ES-I3 (cell line): ENCODE measurements around the gene VCP.
"Not testable (repeated sequence)": the region's sequence is repeated elsewhere in the genome, so short reads cannot be mapped to it uniquely, and the experiment has no call there.

Experiments
- H3K36me3 ChIP-seq: 2 replicates; pipeline ENCODE4 v1.6.1; 2013; ENCODE audit warnings: mild to moderate bottlenecking, low read length, control low read depth, moderate library complexity; ENCODE audit not compliant: insufficient read depth
- H3K4me1 ChIP-seq: 2 replicates; pipeline ENCODE4 v1.6.1; 2013; ENCODE audit warnings: mild to moderate bottlenecking, control low read depth, low read length; ENCODE audit not compliant: insufficient read depth
- H3K9ac ChIP-seq: 2 replicates; pipeline ENCODE4 v1.6.1; 2013; ENCODE audit warnings: low read depth, mild to moderate bottlenecking, low read length, moderate library complexity
- H3K9me3 ChIP-seq: 2 replicates; pipeline ENCODE4 v1.6.1; 2013; ENCODE audit warnings: mild to moderate bottlenecking, low read length, moderate library complexity; ENCODE audit not compliant: control insufficient read depth, insufficient read depth

VCP gene

DNA sequence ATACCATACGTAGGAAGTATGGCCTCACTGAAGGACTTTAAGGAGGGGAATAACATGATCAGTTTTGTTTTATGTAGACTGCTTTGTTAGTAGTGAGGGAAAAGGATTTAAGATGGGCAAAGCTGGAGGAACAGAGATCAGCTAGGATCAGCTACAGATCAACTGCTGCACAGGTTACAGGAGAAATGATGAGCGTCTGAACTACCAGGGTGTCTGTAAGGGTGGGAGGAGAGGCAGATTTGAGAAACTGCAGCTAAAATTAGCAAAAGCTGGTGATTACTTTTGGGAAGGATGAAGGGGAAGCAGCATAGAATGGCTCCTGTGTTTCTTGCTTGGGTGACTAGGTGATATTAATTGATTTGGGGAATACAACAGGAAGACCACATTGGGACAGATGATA is 39.3 kb downstream of the VCP start:
- Histone ChIP-seq H3K9ac (no peak overlapping the region), H3K36me3 (peaks cover 9% of the 10 kb centered on the region), H3K9me3 (peaks cover 22% of the 10 kb centered on the region), H3K4me1 (no peaks in the 10 kb centered on the region)

DNA sequence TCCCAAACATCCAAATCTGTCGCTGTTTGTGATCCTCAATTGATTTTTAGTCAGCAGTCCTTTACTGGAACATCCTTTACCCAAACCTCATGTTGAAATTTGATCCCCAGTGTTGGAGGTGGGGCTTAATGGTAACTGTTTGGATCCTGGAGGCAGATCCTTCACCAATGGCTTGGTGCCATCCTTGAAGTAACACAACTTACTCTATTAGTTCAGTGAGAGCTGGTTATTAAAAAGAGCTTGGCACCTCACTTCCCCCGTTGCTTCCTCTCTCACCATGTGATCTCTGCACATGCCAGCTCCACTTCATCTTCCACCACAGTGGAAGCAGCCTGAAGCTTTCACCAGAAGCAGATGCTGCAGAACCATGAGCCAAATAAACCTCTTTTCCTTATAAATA is 42.6 kb downstream of the VCP start:
- Histone ChIP-seq H3K36me3 (peaks cover 7% of the 10 kb centered on the region), H3K9ac (no peak overlapping the region), H3K9me3 (peaks cover 22% of the 10 kb centered on the region), H3K4me1 (peaks cover 8% of the 10 kb centered on the region)

DNA sequence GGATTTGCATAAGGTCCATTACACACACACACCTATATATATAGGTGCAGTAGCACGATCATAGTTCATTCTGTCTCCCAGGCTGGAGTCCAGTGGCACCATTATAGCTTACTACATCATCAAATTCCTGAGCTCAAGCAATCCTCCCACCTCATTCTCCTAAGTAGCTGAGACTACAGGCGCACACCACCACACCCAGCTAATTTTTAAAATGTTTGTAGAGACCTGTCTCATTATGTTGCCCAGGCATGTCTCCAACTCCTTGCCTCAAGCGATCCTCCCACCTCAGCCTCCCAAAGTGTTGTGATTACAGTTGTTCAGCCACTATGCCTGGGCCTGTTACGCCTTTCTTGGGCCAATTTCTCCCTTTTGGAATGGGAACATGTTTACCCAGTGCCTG is 43.2 kb downstream of the VCP start:
- Histone ChIP-seq H3K9me3 (peaks cover 22% of the 10 kb centered on the region), H3K9ac (no peak overlapping the region), H3K4me1 (peaks cover 8% of the 10 kb centered on the region), H3K36me3 (peaks cover 7% of the 10 kb centered on the region)

DNA sequence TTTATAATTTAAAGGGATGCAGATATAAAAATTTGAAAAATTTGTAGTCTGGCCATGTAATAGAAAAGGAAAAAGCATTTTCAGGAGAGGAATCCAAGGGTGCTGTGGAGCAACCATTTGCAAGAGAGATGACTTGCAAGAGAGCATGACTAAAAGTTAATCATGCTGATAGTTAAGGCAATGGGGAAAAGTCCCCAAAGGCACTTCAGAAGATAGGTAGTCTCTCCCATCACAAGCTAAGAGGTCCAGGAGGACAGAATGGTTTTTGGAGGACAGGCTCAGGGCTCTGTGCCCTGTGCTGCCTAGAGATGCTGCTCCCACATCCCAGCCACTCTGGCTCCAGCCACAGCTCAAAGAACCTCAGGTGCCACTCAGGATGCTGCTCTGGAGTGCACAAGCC is 44.1 kb downstream of the VCP start:
- no peak overlapping the region for H3K9ac ChIP-seq
- H3K4me1 ChIP-seq: peaks cover 8% of the 10 kb centered on the region
- H3K36me3 ChIP-seq: peaks cover 7% of the 10 kb centered on the region
- peaks cover 22% of the 10 kb centered on the region for H3K9me3 ChIP-seq

DNA sequence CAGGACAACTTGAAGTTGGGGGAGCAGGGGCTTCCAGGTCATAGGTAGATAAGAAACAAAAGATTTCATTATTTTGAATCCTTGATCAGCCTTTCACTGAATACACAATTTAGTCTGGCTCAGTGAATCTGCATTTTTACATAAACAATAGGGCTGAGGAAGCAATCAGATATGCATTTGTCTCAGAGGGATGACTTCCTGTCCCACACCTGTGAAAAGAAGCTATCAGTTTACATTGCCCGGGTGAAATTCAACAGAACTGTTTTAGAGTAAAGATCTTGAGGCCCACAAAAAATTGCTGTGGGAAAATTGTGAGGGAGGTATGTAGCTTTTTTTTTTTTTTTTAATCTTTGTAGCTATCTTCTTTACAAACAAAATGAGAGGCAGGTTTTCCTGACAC is 44.6 kb downstream of the VCP start:
- Histone ChIP-seq H3K9ac (no peak overlapping the region), H3K9me3 (peaks cover 22% of the 10 kb centered on the region), H3K4me1 (peaks cover 8% of the 10 kb centered on the region), H3K36me3 (peaks cover 7% of the 10 kb centered on the region)

DNA sequence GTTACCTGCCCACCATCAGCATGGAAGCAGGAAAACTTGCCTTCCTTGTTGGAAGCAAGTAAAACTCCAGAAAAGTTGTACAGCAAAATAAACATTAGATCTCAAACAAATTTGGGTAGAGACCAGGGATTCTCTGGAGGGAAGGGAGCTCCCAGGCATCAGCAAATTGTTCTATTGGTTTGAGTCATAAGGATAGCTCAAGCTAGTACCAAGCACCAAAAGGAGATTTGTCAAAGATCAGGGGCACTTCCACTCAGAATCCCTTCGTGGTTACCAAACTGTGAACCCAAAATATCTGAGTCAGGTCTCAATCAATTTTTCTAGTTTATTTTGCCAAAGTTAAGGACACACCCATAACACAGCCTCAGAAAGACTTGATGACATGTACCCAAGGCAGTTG is 45.1 kb downstream of the VCP start:
- peaks cover 7% of the 10 kb centered on the region for H3K36me3 ChIP-seq
- H3K9me3 ChIP-seq: peaks cover 22% of the 10 kb centered on the region
- H3K4me1 ChIP-seq: peaks cover 8% of the 10 kb centered on the region
- no peak overlapping the region for H3K9ac ChIP-seq

DNA sequence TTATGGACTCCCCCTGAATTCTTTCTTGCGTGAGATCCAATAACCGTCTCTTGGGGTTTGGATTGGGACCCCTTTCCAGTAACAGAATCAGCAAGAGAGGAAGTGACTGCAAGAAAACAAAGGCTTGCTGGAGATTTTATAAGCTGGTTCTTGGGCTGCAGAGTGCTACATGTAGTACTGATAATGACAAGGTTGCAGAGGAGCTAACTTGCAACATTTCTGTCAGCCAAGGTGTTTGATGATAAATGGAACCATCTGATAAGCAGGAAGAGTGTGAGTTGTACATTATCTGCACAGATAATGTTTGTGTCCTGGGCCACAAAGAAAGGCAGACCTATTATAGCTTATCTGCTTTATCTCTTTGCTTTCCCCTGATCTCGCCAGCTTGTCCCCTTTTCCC is 45.8 kb downstream of the VCP start:
- Histone ChIP-seq H3K9me3 (peaks cover 21% of the 10 kb centered on the region), H3K9ac (no peak overlapping the region), H3K4me1 (peaks cover 8% of the 10 kb centered on the region), H3K36me3 (peaks cover 7% of the 10 kb centered on the region)

DNA sequence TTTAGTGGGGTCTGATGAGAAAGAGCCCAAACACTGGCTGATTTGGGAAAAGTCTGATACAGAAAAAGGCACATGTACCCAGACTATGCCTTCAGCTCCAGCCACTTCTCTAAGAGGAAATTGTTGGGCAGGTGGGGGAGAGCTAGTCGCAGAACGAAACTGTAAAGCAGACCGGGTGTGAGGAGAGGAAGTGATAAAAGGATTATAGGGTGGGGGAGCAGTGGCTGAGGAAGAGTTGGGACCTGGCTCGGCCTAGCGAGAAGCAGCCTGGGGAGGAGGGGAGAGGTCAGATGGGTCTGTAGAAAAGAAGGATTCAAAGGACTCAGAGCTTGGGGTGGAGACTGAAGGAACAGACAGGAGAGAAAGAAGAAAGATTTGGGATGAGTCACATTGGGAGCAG is 49.0 kb downstream of the VCP start:
- H3K9ac ChIP-seq, H3K4me1 ChIP-seq, H3K36me3 ChIP-seq, H3K9me3 ChIP-seq: not testable (repeated sequence)

DNA sequence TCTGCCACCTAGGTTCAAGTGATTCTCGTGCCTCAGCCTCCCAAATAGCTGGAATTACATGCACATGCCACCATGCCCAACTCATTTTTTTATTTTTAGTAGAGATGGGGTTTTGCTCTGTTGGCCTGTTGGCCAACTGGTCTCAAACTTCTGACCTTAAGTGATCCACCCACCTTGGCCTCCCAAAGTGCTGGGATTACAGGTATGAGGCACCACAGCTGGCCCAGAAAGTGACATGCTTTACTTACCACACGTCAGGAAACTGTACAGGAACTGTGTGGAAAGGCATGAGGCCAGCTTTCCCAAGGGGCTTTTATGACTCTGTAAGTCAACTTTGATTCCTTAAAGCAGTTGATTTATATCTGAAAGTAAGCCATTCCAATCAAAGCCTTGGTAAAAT is 57.9 kb downstream of the VCP start:
- Histone ChIP-seq H3K9ac (no peak overlapping the region), H3K4me1 (no peaks in the 10 kb centered on the region), H3K36me3 (no peaks in the 10 kb centered on the region), H3K9me3 (peaks cover 33% of the 10 kb centered on the region)

DNA sequence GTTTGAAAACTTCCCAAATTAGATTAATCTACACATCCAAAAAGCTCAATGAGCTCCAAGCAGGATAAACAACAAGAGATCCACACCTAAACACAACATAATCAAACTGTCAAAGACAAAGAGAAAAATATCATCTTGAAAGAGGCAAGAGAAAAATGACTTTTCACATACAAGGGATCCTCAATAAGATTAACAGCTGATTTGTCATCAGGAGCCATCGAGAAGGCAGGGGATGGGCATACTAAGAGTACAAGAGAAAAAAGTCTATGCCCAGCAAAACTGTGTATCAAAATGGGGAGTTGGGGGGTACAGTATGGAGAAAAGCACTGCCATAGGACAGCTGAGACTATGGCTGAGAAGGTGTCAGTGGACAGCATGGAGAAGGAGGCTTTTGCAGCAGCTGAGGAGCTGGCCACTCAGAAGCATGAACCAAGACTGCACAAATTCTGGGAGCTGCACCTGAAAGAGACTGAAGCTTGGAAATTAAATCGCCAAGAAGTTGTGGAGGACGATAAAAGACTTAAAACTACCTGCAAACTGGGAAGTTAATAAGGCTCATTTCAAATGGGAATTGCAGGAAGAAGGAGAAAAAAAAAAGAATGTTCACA is 62.0 kb downstream of the VCP start:
- H3K9ac ChIP-seq: no peak overlapping the region
- peaks cover 15% of the 10 kb centered on the region for H3K9me3 ChIP-seq
- no peaks in the 10 kb centered on the region; the same call in 1 of the 2 replicates for H3K36me3 ChIP-seq
- H3K4me1 ChIP-seq: no peaks in the 10 kb centered on the region
